ENCODE measurements around the gene SCAMP3. TPM values are rescaled to one million over a fixed set of nuclear protein-coding genes. Genes with fewer than 3 reads are reported as not detected.
"Not testable (repeated sequence)": the region's sequence is repeated elsewhere in the genome, so short reads cannot be mapped to it uniquely, and the experiment has no call there.

Gene SCAMP3
- polyA plus RNA-seq, 3 donors from 2014 or later, result 101 to 182 (median 140) TPM

GRCh38 chr1:155295942-155296267, 33.7 kb upstream of the SCAMP3 start:
- no peaks in the 10 kb centered on the region for H3K4me1 Mint-ChIP-seq
- DNase-seq, result no peak
- no peak overlapping the region for H3K4me3 Mint-ChIP-seq
- peaks cover 9 to 18% (median 14%) of the 10 kb centered on the region in 3 donors for H3K27me3 Mint-ChIP-seq (ENCODE audit: low read depth in 3 of 3)
- no peaks in the 10 kb centered on the region for H3K9me3 Mint-ChIP-seq
- no peak overlapping the region for H3K27ac Mint-ChIP-seq
- H3K36me3 Mint-ChIP-seq, result peaks cover 0 to 4% (median 0%) of the 10 kb centered on the region in 3 donors

- no peaks in the 10 kb centered on the region for H3K9me3 Mint-ChIP-seq
- H3K27ac Mint-ChIP-seq, result no peak overlapping the region
- peaks cover 9 to 18% (median 14%) of the 10 kb centered on the region in 3 donors for H3K27me3 Mint-ChIP-seq (ENCODE audit: low read depth in 3 of 3)
- no peaks in the 10 kb centered on the region for H3K4me1 Mint-ChIP-seq
- no peak overlapping the region for H3K4me3 Mint-ChIP-seq
- DNase-seq, result no peak
- H3K36me3 Mint-ChIP-seq, result peaks cover 0 to 4% (median 0%) of the 10 kb centered on the region in 3 donors
These were observed 33.2 kb upstream of the SCAMP3 start for GRCh38 chr1:155295183-155295941.

GRCh38 chr1:155294520-155295182, 32.5 kb upstream of the SCAMP3 start:
- H3K4me3 Mint-ChIP-seq, result peak overlapping the region in 1 of 5 donors; percentile 5
- no peaks in the 10 kb centered on the region for H3K9me3 Mint-ChIP-seq
- DNase-seq, result no peak
- peaks cover 0 to 4% (median 0%) of the 10 kb centered on the region in 3 donors for H3K36me3 Mint-ChIP-seq
- peaks cover 9 to 18% (median 14%) of the 10 kb centered on the region in 3 donors for H3K27me3 Mint-ChIP-seq (ENCODE audit: low read depth in 3 of 3)
- H3K27ac Mint-ChIP-seq, result no peak overlapping the region
- H3K4me1 Mint-ChIP-seq, result no peaks in the 10 kb centered on the region

- Mint-ChIP-seq H3K27ac (no peak overlapping the region), H3K4me1 (no peaks in the 10 kb centered on the region)
- no peak for DNase-seq
These were observed 31.1 kb upstream of the SCAMP3 start for GRCh38 chr1:155293086-155293749.

GRCh38 chr1:155291006-155291405, 28.8 kb upstream of the SCAMP3 start:
- not testable (repeated sequence) for H3K27ac Mint-ChIP-seq, H3K4me1 Mint-ChIP-seq, H3K36me3 Mint-ChIP-seq, DNase-seq, H3K9me3 Mint-ChIP-seq, H3K4me3 Mint-ChIP-seq
- peaks cover 4 to 12% (median 5%) of the 10 kb centered on the region in 3 donors for H3K27me3 Mint-ChIP-seq (ENCODE audit: low read depth in 3 of 3)

More at GRCh38 chr1:155293086-155293749, 31.1 kb upstream of the SCAMP3 start:
- Mint-ChIP-seq H3K27me3 (ENCODE audit: low read depth in 3 of 3) (peaks cover 9 to 18% (median 14%) of the 10 kb centered on the region in 3 donors), H3K36me3 (peaks cover 0 to 4% (median 0%) of the 10 kb centered on the region in 3 donors), H3K9me3 (no peaks in the 10 kb centered on the region), H3K4me3 (no peak overlapping the region)

- Mint-ChIP-seq H3K4me3 (no peak overlapping the region), H3K4me1 (no peaks in the 10 kb centered on the region), H3K9me3 (no peaks in the 10 kb centered on the region), H3K27me3 (ENCODE audit: low read depth in 3 of 3) (peaks cover 0 to 5% (median 0%) of the 10 kb centered on the region in 3 donors), H3K36me3 (no peaks in the 10 kb centered on the region), H3K27ac (no peak overlapping the region)
- no peak for DNase-seq
These were observed 25.9 kb upstream of the SCAMP3 start for GRCh38 chr1:155287987-155288543.

GRCh38 chr1:155286544-155286943, 24.4 kb upstream of the SCAMP3 start:
- no peak for DNase-seq
- peaks cover 0 to 4% (median 2%) of the 10 kb centered on the region in 3 donors for H3K27me3 Mint-ChIP-seq (ENCODE audit: low read depth in 3 of 3)
- no peak overlapping the region for H3K4me3 Mint-ChIP-seq
- no peaks in the 10 kb centered on the region for H3K9me3 Mint-ChIP-seq
- H3K36me3 Mint-ChIP-seq, result no peaks in the 10 kb centered on the region
- no peak overlapping the region for H3K27ac Mint-ChIP-seq
- H3K4me1 Mint-ChIP-seq, result no peaks in the 10 kb centered on the region

- H3K27ac Mint-ChIP-seq, result no peak overlapping the region
- peaks cover 0 to 6% (median 2%) of the 10 kb centered on the region in 3 donors for H3K27me3 Mint-ChIP-seq (ENCODE audit: low read depth in 3 of 3)
These were observed 23.5 kb upstream of the SCAMP3 start for GRCh38 chr1:155285631-155286044.

GRCh38 chr1:155285063-155285462, 22.9 kb upstream of the SCAMP3 start:
- Mint-ChIP-seq H3K27me3 (ENCODE audit: low read depth in 3 of 3) (peaks cover 0 to 6% (median 2%) of the 10 kb centered on the region in 3 donors), H3K4me1 (no peaks in the 10 kb centered on the region)

More at GRCh38 chr1:155285631-155286044, 23.5 kb upstream of the SCAMP3 start:
- no peaks in the 10 kb centered on the region for H3K36me3 Mint-ChIP-seq
- no peaks in the 10 kb centered on the region for H3K9me3 Mint-ChIP-seq
- DNase-seq, result no peak
- no peaks in the 10 kb centered on the region for H3K4me1 Mint-ChIP-seq
- H3K4me3 Mint-ChIP-seq, result no peak overlapping the region

GRCh38 chr1:155284476-155284875, 22.3 kb upstream of the SCAMP3 start:
- Mint-ChIP-seq H3K27me3 (ENCODE audit: low read depth in 3 of 3) (peaks cover 0 to 6% (median 2%) of the 10 kb centered on the region in 3 donors), H3K27ac (no peak overlapping the region), H3K36me3 (no peaks in the 10 kb centered on the region), H3K4me1 (no peaks in the 10 kb centered on the region), H3K9me3 (no peaks in the 10 kb centered on the region), H3K4me3 (no peak overlapping the region)
- DNase-seq, result no peak

More at GRCh38 chr1:155285063-155285462, 22.9 kb upstream of the SCAMP3 start:
- Mint-ChIP-seq H3K27ac (no peak overlapping the region), H3K9me3 (no peaks in the 10 kb centered on the region), H3K36me3 (no peaks in the 10 kb centered on the region), H3K4me3 (peak overlapping the region in 1 of 5 donors; percentile 30)
- no peak for DNase-seq

- Mint-ChIP-seq H3K4me1 (peaks cover 7 to 8% of the 10 kb centered on the region in 2 donors), H3K4me3 (no peak overlapping the region), H3K9me3 (no peaks in the 10 kb centered on the region), H3K36me3 (no peaks in the 10 kb centered on the region), H3K27me3 (ENCODE audit: low read depth in 3 of 3) (peaks cover 0 to 6% (median 2%) of the 10 kb centered on the region in 3 donors), H3K27ac (no peak overlapping the region)
- DNase-seq, result no peak
These were observed 20.4 kb upstream of the SCAMP3 start for GRCh38 chr1:155282488-155283091.

GRCh38 chr1:155279268-155279667, 17.1 kb upstream of the SCAMP3 start:
- peaks cover 0 to 6% (median 2%) of the 10 kb centered on the region in 3 donors for H3K27me3 Mint-ChIP-seq (ENCODE audit: low read depth in 3 of 3)
- no peaks in the 10 kb centered on the region for H3K9me3 Mint-ChIP-seq
- H3K4me1 Mint-ChIP-seq, result peaks cover 21 to 26% of the 10 kb centered on the region in 2 donors
- no peak overlapping the region for H3K4me3 Mint-ChIP-seq
- no peak overlapping the region for H3K27ac Mint-ChIP-seq
- DNase-seq, result no peak
- no peaks in the 10 kb centered on the region for H3K36me3 Mint-ChIP-seq

- DNase-seq, result no peak
- H3K27me3 Mint-ChIP-seq (ENCODE audit: low read depth in 3 of 3), result peaks cover 2 to 6% (median 4%) of the 10 kb centered on the region in 3 donors
- peak overlapping the region in 5 of 6 donors; percentile 13 to 77 (median 60) for H3K27ac Mint-ChIP-seq
- peak overlapping the region; percentile 7 to 84 (median 63) for H3K4me3 Mint-ChIP-seq
- peaks cover 23 to 28% of the 10 kb centered on the region in 2 donors for H3K4me1 Mint-ChIP-seq
- no peaks in the 10 kb centered on the region for H3K9me3 Mint-ChIP-seq
- no peaks in the 10 kb centered on the region for H3K36me3 Mint-ChIP-seq
These were observed 16.6 kb upstream of the SCAMP3 start for GRCh38 chr1:155278689-155279160.
